Neural cell (in vitro differentiated cells): ENCODE data around the gene SLC9A2. TPM values are rescaled to one million over a fixed set of nuclear protein-coding genes. Genes with fewer than 3 reads are reported as not detected.

Experiments
- H2AFZ ChIP-seq: fragments of 200-600, 300-800 bp; sonication (generic), shearing (Covaris generic); 2 replicates; pipeline ENCODE4 v1.6.0; 2014; ENCODE audit warnings: low read depth, mild to moderate bottlenecking, antibody characterized with exemption, low read length, moderate library complexity
- H3F3A ChIP-seq: fragments of 200-600 bp; shearing (Covaris generic); 2 replicates; pipeline ENCODE4 v1.6.1; 2016; ENCODE audit warnings: mild to moderate bottlenecking, moderate library complexity, mixed read lengths, antibody characterized with exemption, low read length; ENCODE audit not compliant: insufficient read depth, poor library complexity, severe bottlenecking
- H3K27ac ChIP-seq: fragments of 200-600, 300-800 bp; sonication (generic), shearing (Covaris generic); 2 replicates; pipeline ENCODE4 v1.5.1; 2014; ENCODE audit warnings: mild to moderate bottlenecking, low read length, moderate library complexity
- H3K27me3 ChIP-seq: fragments of 300-800, 200-600 bp; sonication (generic), shearing (Covaris generic); 2 replicates; pipeline ENCODE4 v1.6.0; 2014; ENCODE audit warnings: mild to moderate bottlenecking, low read depth, low read length, moderate library complexity; ENCODE audit not compliant: insufficient read depth
- H3K36me3 ChIP-seq: fragments of 300-800, 200-600 bp; sonication (generic), shearing (Covaris generic); 2 replicates; pipeline ENCODE4 v1.5.1; 2014; ENCODE audit warnings: mild to moderate bottlenecking, antibody characterized with exemption, low read length, moderate library complexity; ENCODE audit not compliant: insufficient read depth
- H3K4me2 ChIP-seq: fragments of 300-800, 200-600 bp; sonication (generic), shearing (Covaris generic); 2 replicates; pipeline ENCODE4 v1.6.0; 2014; ENCODE audit warnings: mild to moderate bottlenecking, low read length
- H3K4me3 ChIP-seq: fragments of 300-800, 200-600 bp; sonication (generic), shearing (Covaris generic); 2 replicates; pipeline ENCODE4 v1.5.1; 2014; ENCODE audit warnings: mild to moderate bottlenecking, low read length, moderate library complexity
- H3K79me2 ChIP-seq: fragments of 200-600 bp; shearing (Covaris generic); replicated peaks from 2 replicates; pipeline ENCODE4 v1.6.0; 2014; ENCODE audit warnings: mild to moderate bottlenecking, low read length, moderate library complexity; ENCODE audit not compliant: insufficient read depth
- H3K9ac ChIP-seq: fragments of 300-800, 200-600 bp; sonication (generic), shearing (Covaris generic); 2 replicates; pipeline ENCODE4 v1.6.1; 2016; ENCODE audit warnings: mild to moderate bottlenecking, low read length, mixed read lengths
- H3K9me2 ChIP-seq: fragments of 200-600 bp; shearing (Covaris generic); 2 replicates; pipeline ENCODE4 v1.6.1; 2016; ENCODE audit warnings: mild to moderate bottlenecking, low read length, mixed read lengths; ENCODE audit not compliant: insufficient read depth
- H3K9me3 ChIP-seq: fragments of 200-600, 300-800 bp; sonication (generic), shearing (Covaris generic); 2 replicates; pipeline ENCODE4 v1.6.1; 2016; ENCODE audit warnings: mild to moderate bottlenecking, mixed run types, low read length, moderate library complexity, mixed read lengths
- H4K20me1 ChIP-seq: fragments of 200-600 bp; shearing (Covaris generic); 2 replicates; pipeline ENCODE4 v1.6.1; 2016; ENCODE audit warnings: mild to moderate bottlenecking, mixed run types; ENCODE audit not compliant: insufficient read depth
- CTCF ChIP-seq: fragments of 450-650 bp; IDR thresholded peaks from 2 replicates; pipeline ENCODE4 v1.5.1; 2014; ENCODE audit warnings: antibody characterized with exemption, mild to moderate bottlenecking, moderate library complexity; ENCODE audit not compliant: poor library complexity, severe bottlenecking
- EP300 ChIP-seq: fragments of 450-650 bp; conservative IDR thresholded peaks from 2 replicates; pipeline ENCODE4 v1.6.1; 2014; ENCODE audit warnings: antibody characterized with exemption, mild to moderate bottlenecking, moderate library complexity; ENCODE audit not compliant: poor library complexity, severe bottlenecking
- EZH2 ChIP-seq: fragments of 200-600, 300-800 bp; shearing (Covaris generic), sonication (generic); IDR thresholded peaks from 2 replicates; pipeline ENCODE4 v1.6.1; 2014; ENCODE audit warnings: antibody characterized with exemption, low read length, borderline replicate concordance, mild to moderate bottlenecking; ENCODE audit not compliant: insufficient read depth, poor library complexity, severe bottlenecking
- MXI1 ChIP-seq: fragments of 450-650 bp; conservative IDR thresholded peaks from 2 replicates; pipeline ENCODE4 v1.6.1; 2014; ENCODE audit warnings: antibody characterized with exemption, mild to moderate bottlenecking; ENCODE audit not compliant: poor library complexity, severe bottlenecking
- POLR2AphosphoS5 ChIP-seq: IDR thresholded peaks from 2 replicates; pipeline ENCODE4 v1.6.1; 2012
- RAD21 ChIP-seq: fragments of 450-650 bp; conservative IDR thresholded peaks from 2 replicates; pipeline ENCODE4 v1.6.1; 2014; ENCODE audit warnings: antibody characterized with exemption, mild to moderate bottlenecking, moderate library complexity
- REST ChIP-seq: IDR thresholded peaks from 2 replicates; pipeline ENCODE4 v1.6.1; 2012; ENCODE audit warnings: borderline replicate concordance
- SMC3 ChIP-seq: fragments of 450-650 bp; conservative IDR thresholded peaks from 2 replicates; pipeline ENCODE4 v1.6.1; 2014; ENCODE audit warnings: antibody characterized with exemption, mild to moderate bottlenecking, moderate library complexity; ENCODE audit not compliant: poor library complexity
- TAF1 ChIP-seq: IDR thresholded peaks from 2 replicates; pipeline ENCODE4 v1.6.1; 2012; ENCODE audit warnings: low read depth
- polyA plus RNA-seq: library from polyadenylated mRNA; depleted of rRNA; stranded (reverse); fragments of >200 nt; gene quantifications from 2 replicates; pipeline ENCODE4 v1.2.3, GENCODE V29; 2014

The SLC9A2 gene
- polyA plus RNA-seq, 1 donor from 2014 or later: 0.09 TPM

GRCh38 chr2:102669401-102669800, 50.0 kb downstream of the SLC9A2 start:
- Histone ChIP-seq H3K9me2 (no peaks in the 10 kb centered on the region), H3K27me3 (no peaks in the 10 kb centered on the region), H3K27ac (no peak overlapping the region), H3K4me3 (no peak overlapping the region), H3F3A (no peaks in the 10 kb centered on the region), H2AFZ (no peak overlapping the region), H4K20me1 (no peaks in the 10 kb centered on the region), H3K4me2 (no peak overlapping the region), H3K36me3 (no peaks in the 10 kb centered on the region), H3K79me2 (no peaks in the 10 kb centered on the region), H3K9ac (no peak overlapping the region), H3K9me3 (no peaks in the 10 kb centered on the region)
- TF ChIP-seq EP300: no peak
- TF ChIP-seq CTCF: no peak
- no peak for TF ChIP-seq RAD21

GRCh38 chr2:102672107-102672776, 52.9 kb downstream of the SLC9A2 start:
- Histone ChIP-seq H3K4me2 (no peak overlapping the region), H3K79me2 (no peaks in the 10 kb centered on the region), H3K27me3 (no peaks in the 10 kb centered on the region), H3K9ac (no peak overlapping the region), H2AFZ (no peak overlapping the region), H3K4me3 (no peak overlapping the region), H4K20me1 (no peaks in the 10 kb centered on the region), H3K9me2 (no peaks in the 10 kb centered on the region), H3K36me3 (no peaks in the 10 kb centered on the region), H3F3A (no peaks in the 10 kb centered on the region), H3K27ac (no peak overlapping the region), H3K9me3 (no peaks in the 10 kb centered on the region)
- TF ChIP-seq RAD21 (no peak), REST (no peak), POLR2AphosphoS5 (no peak), MXI1 (no peak), TAF1 (no peak), CTCF (no peak), EZH2 (no peak), EP300 (no peak), SMC3 (no peak)
